Stomach (tissue), 4 donors: Measurements from ENCODE around the gene POU1F1.
A peak's percentile ranks its signal among the peaks of the same experiment; 100 is the strongest.

Experiments used
- EP300 ChIP-seq: sonication (generic); formaldehyde crosslinking; IDR thresholded peaks from one replicate; pipeline ENCODE4 v1.6.1; 2017; ENCODE audit warnings: antibody characterized with exemption
- POLR2A ChIP-seq, 4 donors: fragments of 450-650 bp; IDR thresholded peaks; one replicate each; pipeline ENCODE4 v1.6.1; 2016; ENCODE audit warnings: antibody characterized with exemption in 4 of 4, control low read depth in 2 of 4, mild to moderate bottlenecking in 1 of 4, moderate library complexity in 1 of 4
- TF ChIP-seq, protein P1 (sequence below), 7 experiments: fragments of 450-650 bp in 4 of 7; fragments of 200-600 bp in 3 of 7; sonication (generic) in 3 of 7; IDR thresholded peaks; one replicate each; pipeline ENCODE4 v1.5.1; 2016 to 2019; ENCODE audit warnings: antibody characterized with exemption in 7 of 7, control low read depth in 2 of 7, mild to moderate bottlenecking in 1 of 7

DNA sequence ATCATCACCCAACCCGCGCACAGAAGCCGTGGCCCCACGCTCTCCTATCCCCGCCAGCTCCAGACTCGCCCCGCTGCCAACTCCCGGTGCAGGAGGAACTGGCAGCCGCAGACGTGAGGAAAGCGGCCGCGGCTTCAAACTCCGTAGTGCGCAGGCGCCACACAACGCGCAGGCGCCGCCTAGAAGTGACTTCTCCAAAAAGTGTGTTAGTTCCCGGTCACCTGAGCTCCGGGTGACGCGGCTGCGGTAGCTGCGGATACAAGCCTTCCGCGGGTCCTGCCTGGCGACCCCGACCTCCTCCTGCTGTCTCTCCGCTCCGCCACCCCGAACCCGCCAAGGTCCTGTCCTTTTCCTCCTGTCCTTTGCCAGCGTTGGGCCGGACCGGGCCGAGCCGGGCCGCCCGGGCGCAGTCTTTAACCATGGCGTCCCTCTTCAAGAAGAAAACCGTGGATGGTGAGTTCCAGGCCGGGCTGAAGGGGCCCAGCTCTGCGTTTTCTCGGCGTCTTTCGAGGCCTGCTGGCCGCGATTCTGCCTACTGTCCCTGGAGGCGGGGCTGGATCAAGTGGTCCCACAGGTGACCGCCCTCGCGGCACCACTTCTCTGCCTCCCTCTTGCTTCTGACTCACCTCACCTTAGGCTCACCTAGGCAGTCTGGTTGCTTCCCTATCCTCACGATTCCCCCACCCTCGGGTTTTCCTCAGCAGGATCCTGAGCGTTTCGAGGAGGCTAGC, 49.1 kb downstream of the POU1F1 start, which contains the start of gene CHMP2B:
- TF ChIP-seq, protein P1, sequence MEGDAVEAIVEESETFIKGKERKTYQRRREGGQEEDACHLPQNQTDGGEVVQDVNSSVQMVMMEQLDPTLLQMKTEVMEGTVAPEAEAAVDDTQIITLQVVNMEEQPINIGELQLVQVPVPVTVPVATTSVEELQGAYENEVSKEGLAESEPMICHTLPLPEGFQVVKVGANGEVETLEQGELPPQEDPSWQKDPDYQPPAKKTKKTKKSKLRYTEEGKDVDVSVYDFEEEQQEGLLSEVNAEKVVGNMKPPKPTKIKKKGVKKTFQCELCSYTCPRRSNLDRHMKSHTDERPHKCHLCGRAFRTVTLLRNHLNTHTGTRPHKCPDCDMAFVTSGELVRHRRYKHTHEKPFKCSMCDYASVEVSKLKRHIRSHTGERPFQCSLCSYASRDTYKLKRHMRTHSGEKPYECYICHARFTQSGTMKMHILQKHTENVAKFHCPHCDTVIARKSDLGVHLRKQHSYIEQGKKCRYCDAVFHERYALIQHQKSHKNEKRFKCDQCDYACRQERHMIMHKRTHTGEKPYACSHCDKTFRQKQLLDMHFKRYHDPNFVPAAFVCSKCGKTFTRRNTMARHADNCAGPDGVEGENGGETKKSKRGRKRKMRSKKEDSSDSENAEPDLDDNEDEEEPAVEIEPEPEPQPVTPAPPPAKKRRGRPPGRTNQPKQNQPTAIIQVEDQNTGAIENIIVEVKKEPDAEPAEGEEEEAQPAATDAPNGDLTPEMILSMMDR (IDR thresholded peaks at IDR 0.05), result no peak
- TF ChIP-seq EP300 (no peak), POLR2A (IDR thresholded peaks at IDR 0.05) (peak in 2 of 4 donors; percentile 16 to 75)
